ENCODE data around the gene HAPSTR1.
"Not testable (repeated sequence)": the region's sequence is repeated elsewhere in the genome, so short reads cannot be mapped to it uniquely, and the experiment has no call there.

The HAPSTR1 gene

GRCh38 chr16:9090960-9091866, at the start of gene HAPSTR1:
TSS of gene HAPSTR1 (plus strand) at chr16:9091644. CDS start at chr16:9092045, 401 bp downstream.
- peak within 1 kb of the TSS; percentile 99 for H3K27ac ChIP-seq (ENCODE audit: low read depth, low read length)
- H3K27me3 ChIP-seq (ENCODE audit: control insufficient read depth in 1 of 2, insufficient read depth in 2 of 2, low read length in 2 of 2) = no peaks in the 10 kb centered on the region
- H3K36me3 ChIP-seq (ENCODE audit: control insufficient read depth in 1 of 2, insufficient read depth in 2 of 2, low read length in 2 of 2) = peaks cover 0 to 5% of the 10 kb centered on the region in 2 donors
- H3K9me3 ChIP-seq (ENCODE audit: control insufficient read depth in 1 of 2, low read length in 2 of 2) = no peaks in the 10 kb centered on the region
- H3K4me3 ChIP-seq (ENCODE audit: low read depth in 1 of 2, low read length in 2 of 2) = peak within 1 kb of the TSS; percentile 89 to 92
- peaks cover 30 to 34% of the 10 kb centered on the region in 2 donors for H3K4me1 ChIP-seq (ENCODE audit: control insufficient read depth in 1 of 2, insufficient read depth in 2 of 2, low read length in 2 of 2)
- H3K9ac ChIP-seq (ENCODE audit: low read depth in 1 of 2, low read length in 2 of 2) = peak within 1 kb of the TSS; percentile 94 to 97

- no peak overlapping the region for H3K27ac ChIP-seq (ENCODE audit: low read depth, low read length)
- no peak overlapping the region for H3K4me3 ChIP-seq (ENCODE audit: low read depth in 1 of 2, low read length in 2 of 2)
- no peaks in the 10 kb centered on the region for H3K36me3 ChIP-seq (ENCODE audit: control insufficient read depth in 1 of 2, insufficient read depth in 2 of 2, low read length in 2 of 2)
- no peak overlapping the region for H3K9ac ChIP-seq (ENCODE audit: low read depth in 1 of 2, low read length in 2 of 2)
- no peaks in the 10 kb centered on the region for H3K27me3 ChIP-seq (ENCODE audit: control insufficient read depth in 1 of 2, insufficient read depth in 2 of 2, low read length in 2 of 2)
- peaks cover 4 to 6% of the 10 kb centered on the region in 2 donors for H3K4me1 ChIP-seq (ENCODE audit: control insufficient read depth in 1 of 2, insufficient read depth in 2 of 2, low read length in 2 of 2)
- no peaks in the 10 kb centered on the region for H3K9me3 ChIP-seq (ENCODE audit: control insufficient read depth in 1 of 2, low read length in 2 of 2)
Measured at GRCh38 chr16:9042533-9042932, 48.9 kb upstream of the HAPSTR1 start.

DNA sequence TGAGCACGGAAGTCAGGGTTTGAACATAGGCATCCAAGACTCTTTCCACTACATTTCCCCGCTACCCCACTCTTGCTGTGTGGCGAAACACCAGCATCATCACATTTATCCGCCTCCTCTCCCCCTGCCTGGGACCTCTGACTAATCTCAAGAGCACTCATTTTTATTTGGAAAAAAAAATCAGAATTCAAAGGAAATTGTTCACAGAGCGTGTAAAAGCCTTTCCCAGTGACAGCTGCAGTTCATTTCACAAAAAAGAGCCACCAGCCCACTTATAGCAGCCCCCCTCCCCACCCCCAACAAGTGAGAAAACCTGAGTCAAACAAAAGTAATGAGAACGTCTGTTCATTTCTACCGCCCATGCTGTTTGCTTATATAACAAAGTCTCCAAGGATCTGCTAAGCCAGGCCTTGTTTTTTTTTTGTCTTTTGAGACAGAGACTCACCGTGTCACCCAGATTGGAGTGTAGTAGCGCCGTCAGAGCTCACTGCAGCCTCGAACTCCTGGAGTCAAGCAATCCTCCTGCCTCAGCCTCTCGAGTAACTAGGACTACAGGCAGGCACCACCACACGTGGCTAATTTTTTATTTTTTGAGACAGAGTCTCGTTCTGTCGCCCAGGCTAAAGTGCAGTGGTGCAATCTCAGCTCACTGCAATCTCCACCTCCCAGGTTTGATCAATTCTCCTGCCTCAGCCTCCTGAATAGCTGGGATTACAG, 48.3 kb upstream of the HAPSTR1 start:
- no peaks in the 10 kb centered on the region for H3K9me3 ChIP-seq (ENCODE audit: control insufficient read depth in 1 of 2, low read length in 2 of 2)

DNA sequence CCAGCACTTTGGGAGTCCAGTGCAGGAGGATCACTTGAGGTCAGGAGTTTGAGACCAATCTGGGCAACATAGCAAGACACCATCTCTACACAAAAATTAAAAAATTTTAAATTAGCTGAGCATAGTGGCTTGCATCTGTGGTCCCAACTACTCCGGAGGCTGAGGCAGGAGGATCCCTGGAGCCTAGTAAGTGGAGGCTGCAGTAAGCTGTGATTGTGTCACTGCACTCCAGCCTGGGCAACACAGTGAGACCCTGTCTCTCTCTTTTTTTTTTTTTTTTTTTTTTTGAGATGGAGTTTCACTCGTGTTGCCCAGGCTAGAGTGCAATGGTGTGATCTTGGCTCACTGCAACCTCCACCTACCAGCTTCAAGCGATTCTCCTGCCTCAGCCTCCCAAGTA, 45.9 kb upstream of the HAPSTR1 start:
- H3K36me3 ChIP-seq (ENCODE audit: control insufficient read depth in 1 of 2, insufficient read depth in 2 of 2, low read length in 2 of 2); H3K27ac ChIP-seq (ENCODE audit: low read depth, low read length); H3K27me3 ChIP-seq (ENCODE audit: control insufficient read depth in 1 of 2, insufficient read depth in 2 of 2, low read length in 2 of 2); H3K4me3 ChIP-seq (ENCODE audit: low read depth in 1 of 2, low read length in 2 of 2); H3K9ac ChIP-seq (ENCODE audit: low read depth in 1 of 2, low read length in 2 of 2); H3K9me3 ChIP-seq (ENCODE audit: control insufficient read depth in 1 of 2, low read length in 2 of 2): not testable (repeated sequence)
- peaks cover 12 to 14% of the 10 kb centered on the region in 2 donors for H3K4me1 ChIP-seq (ENCODE audit: control insufficient read depth in 1 of 2, insufficient read depth in 2 of 2, low read length in 2 of 2)

More for the DNA sequence above, 48.3 kb upstream of the HAPSTR1 start:
- Histone ChIP-seq H3K27me3 (ENCODE audit: control insufficient read depth in 1 of 2, insufficient read depth in 2 of 2, low read length in 2 of 2) (no peaks in the 10 kb centered on the region), H3K27ac (ENCODE audit: low read depth, low read length) (no peak overlapping the region), H3K4me3 (ENCODE audit: low read depth in 1 of 2, low read length in 2 of 2) (no peak overlapping the region), H3K9ac (ENCODE audit: low read depth in 1 of 2, low read length in 2 of 2) (no peak overlapping the region), H3K4me1 (ENCODE audit: control insufficient read depth in 1 of 2, insufficient read depth in 2 of 2, low read length in 2 of 2) (peaks cover 10 to 12% of the 10 kb centered on the region in 2 donors), H3K36me3 (ENCODE audit: control insufficient read depth in 1 of 2, insufficient read depth in 2 of 2, low read length in 2 of 2) (no peaks in the 10 kb centered on the region)

DNA sequence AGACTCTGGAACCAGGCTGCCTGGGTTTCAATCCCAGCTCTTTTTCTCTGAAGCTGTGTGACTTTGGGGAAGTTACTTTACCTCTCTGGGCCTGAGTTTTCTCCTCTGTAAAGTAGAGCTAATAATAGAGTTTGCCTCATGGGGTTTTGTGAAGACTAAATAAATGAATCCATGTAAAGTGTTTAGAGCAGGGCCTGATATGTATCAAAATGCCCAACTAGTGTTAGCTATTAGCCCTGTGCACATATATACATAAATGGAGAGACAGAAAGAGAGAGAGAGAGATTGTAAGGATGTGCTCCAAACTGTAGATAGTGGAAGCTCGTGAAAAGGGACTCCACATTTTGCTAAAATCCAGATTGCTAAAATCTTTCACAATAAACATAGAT, 44.8 kb upstream of the HAPSTR1 start:
- no peak overlapping the region for H3K27ac ChIP-seq (ENCODE audit: low read depth, low read length)

DNA sequence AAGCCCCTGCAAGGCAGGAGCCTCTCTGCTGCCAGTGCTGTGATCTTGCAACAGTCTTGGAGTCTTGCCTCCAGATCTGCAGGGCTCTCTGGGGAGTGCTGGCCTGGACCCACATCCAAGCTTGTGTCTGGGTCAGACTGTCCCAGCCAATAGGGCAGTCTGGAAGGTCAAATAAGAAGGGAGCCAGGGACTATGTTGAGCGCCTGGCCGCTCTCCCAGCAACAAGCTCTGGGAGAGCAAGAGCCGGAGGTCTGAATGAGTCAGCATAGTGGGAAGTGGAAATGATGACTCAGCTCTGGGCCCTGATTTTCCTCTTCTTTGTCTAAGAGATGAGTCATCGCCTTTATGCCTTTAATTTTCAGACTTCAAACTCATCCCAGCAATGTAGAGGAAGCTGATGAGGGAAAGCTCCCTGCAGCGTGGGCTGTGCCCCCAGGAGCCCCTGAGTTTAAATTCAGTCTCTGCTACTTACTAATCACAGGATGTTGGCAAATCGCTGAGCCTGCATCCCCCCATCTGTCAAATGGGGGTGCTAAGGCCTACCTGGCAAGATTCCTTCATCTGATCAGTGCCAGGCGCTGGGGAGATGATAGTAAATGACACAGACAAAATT, 43.6 kb upstream of the HAPSTR1 start:
- H3K27ac ChIP-seq (ENCODE audit: low read depth, low read length) = no peak overlapping the region
- no peak overlapping the region for H3K9ac ChIP-seq (ENCODE audit: low read depth in 1 of 2, low read length in 2 of 2)
- H3K4me1 ChIP-seq (ENCODE audit: control insufficient read depth in 1 of 2, insufficient read depth in 2 of 2, low read length in 2 of 2) = peaks cover 12 to 14% of the 10 kb centered on the region in 2 donors

More for the DNA sequence above, 44.8 kb upstream of the HAPSTR1 start:
- no peaks in the 10 kb centered on the region for H3K27me3 ChIP-seq (ENCODE audit: control insufficient read depth in 1 of 2, insufficient read depth in 2 of 2, low read length in 2 of 2)
- no peak overlapping the region for H3K4me3 ChIP-seq (ENCODE audit: low read depth in 1 of 2, low read length in 2 of 2)
- no peaks in the 10 kb centered on the region for H3K9me3 ChIP-seq (ENCODE audit: control insufficient read depth in 1 of 2, low read length in 2 of 2)
- H3K9ac ChIP-seq (ENCODE audit: low read depth in 1 of 2, low read length in 2 of 2) = no peak overlapping the region
- H3K36me3 ChIP-seq (ENCODE audit: control insufficient read depth in 1 of 2, insufficient read depth in 2 of 2, low read length in 2 of 2) = no peaks in the 10 kb centered on the region
- peaks cover 12 to 14% of the 10 kb centered on the region in 2 donors for H3K4me1 ChIP-seq (ENCODE audit: control insufficient read depth in 1 of 2, insufficient read depth in 2 of 2, low read length in 2 of 2)

GRCh38 chr16:9048302-9048700, 43.1 kb upstream of the HAPSTR1 start:
- Histone ChIP-seq H3K36me3 (ENCODE audit: control insufficient read depth in 1 of 2, insufficient read depth in 2 of 2, low read length in 2 of 2) (no peaks in the 10 kb centered on the region), H3K27ac (ENCODE audit: low read depth, low read length) (no peak overlapping the region), H3K27me3 (ENCODE audit: control insufficient read depth in 1 of 2, insufficient read depth in 2 of 2, low read length in 2 of 2) (no peaks in the 10 kb centered on the region), H3K4me1 (ENCODE audit: control insufficient read depth in 1 of 2, insufficient read depth in 2 of 2, low read length in 2 of 2) (peaks cover 12 to 18% of the 10 kb centered on the region in 2 donors), H3K4me3 (ENCODE audit: low read depth in 1 of 2, low read length in 2 of 2) (no peak overlapping the region), H3K9ac (ENCODE audit: low read depth in 1 of 2, low read length in 2 of 2) (no peak overlapping the region), H3K9me3 (ENCODE audit: control insufficient read depth in 1 of 2, low read length in 2 of 2) (no peaks in the 10 kb centered on the region)

More for the DNA sequence above, 43.6 kb upstream of the HAPSTR1 start:
- no peak overlapping the region for H3K4me3 ChIP-seq (ENCODE audit: low read depth in 1 of 2, low read length in 2 of 2)
- no peaks in the 10 kb centered on the region for H3K36me3 ChIP-seq (ENCODE audit: control insufficient read depth in 1 of 2, insufficient read depth in 2 of 2, low read length in 2 of 2)
- no peaks in the 10 kb centered on the region for H3K27me3 ChIP-seq (ENCODE audit: control insufficient read depth in 1 of 2, insufficient read depth in 2 of 2, low read length in 2 of 2)
- no peaks in the 10 kb centered on the region for H3K9me3 ChIP-seq (ENCODE audit: control insufficient read depth in 1 of 2, low read length in 2 of 2)

DNA sequence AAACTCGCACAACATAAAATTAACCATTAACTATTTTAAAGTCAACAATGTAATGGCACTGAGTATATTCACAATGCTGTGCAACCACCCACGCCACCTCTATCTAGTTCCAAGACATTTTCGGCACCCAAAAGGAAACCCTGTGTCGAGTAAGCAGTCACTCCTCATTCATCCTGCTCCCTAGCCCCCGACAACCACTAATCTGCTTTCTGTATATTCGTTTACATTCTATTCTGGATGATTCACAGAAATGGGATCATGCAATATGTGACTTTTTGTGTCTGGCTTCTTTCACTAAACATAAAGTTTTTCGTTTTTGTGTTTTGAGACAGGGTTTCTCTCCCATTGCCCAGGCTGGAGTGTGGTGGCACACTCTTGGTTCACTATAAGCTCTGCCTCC, 42.2 kb upstream of the HAPSTR1 start:
- no peak overlapping the region for H3K27ac ChIP-seq (ENCODE audit: low read depth, low read length)
- no peak overlapping the region for H3K9ac ChIP-seq (ENCODE audit: low read depth in 1 of 2, low read length in 2 of 2)
- H3K4me1 ChIP-seq (ENCODE audit: control insufficient read depth in 1 of 2, insufficient read depth in 2 of 2, low read length in 2 of 2) = peaks cover 12 to 19% of the 10 kb centered on the region in 2 donors
- H3K4me3 ChIP-seq (ENCODE audit: low read depth in 1 of 2, low read length in 2 of 2) = no peak overlapping the region
- no peaks in the 10 kb centered on the region for H3K9me3 ChIP-seq (ENCODE audit: control insufficient read depth in 1 of 2, low read length in 2 of 2)
- no peaks in the 10 kb centered on the region for H3K36me3 ChIP-seq (ENCODE audit: control insufficient read depth in 1 of 2, insufficient read depth in 2 of 2, low read length in 2 of 2)
- H3K27me3 ChIP-seq (ENCODE audit: control insufficient read depth in 1 of 2, insufficient read depth in 2 of 2, low read length in 2 of 2) = no peaks in the 10 kb centered on the region

- H3K4me1 ChIP-seq (ENCODE audit: control insufficient read depth in 1 of 2, insufficient read depth in 2 of 2, low read length in 2 of 2) = peaks cover 12 to 19% of the 10 kb centered on the region in 2 donors
- H3K9ac ChIP-seq (ENCODE audit: low read depth in 1 of 2, low read length in 2 of 2) = no peak overlapping the region
- H3K27ac ChIP-seq (ENCODE audit: low read depth, low read length) = no peak overlapping the region
- no peaks in the 10 kb centered on the region for H3K27me3 ChIP-seq (ENCODE audit: control insufficient read depth in 1 of 2, insufficient read depth in 2 of 2, low read length in 2 of 2)
- no peaks in the 10 kb centered on the region for H3K9me3 ChIP-seq (ENCODE audit: control insufficient read depth in 1 of 2, low read length in 2 of 2)
- H3K4me3 ChIP-seq (ENCODE audit: low read depth in 1 of 2, low read length in 2 of 2) = no peak overlapping the region
- no peaks in the 10 kb centered on the region for H3K36me3 ChIP-seq (ENCODE audit: control insufficient read depth in 1 of 2, insufficient read depth in 2 of 2, low read length in 2 of 2)
Measured at GRCh38 chr16:9050102-9050830, 41.2 kb upstream of the HAPSTR1 start.
